ENCODE results near the gene FLT1.

The FLT1 gene

DNA sequence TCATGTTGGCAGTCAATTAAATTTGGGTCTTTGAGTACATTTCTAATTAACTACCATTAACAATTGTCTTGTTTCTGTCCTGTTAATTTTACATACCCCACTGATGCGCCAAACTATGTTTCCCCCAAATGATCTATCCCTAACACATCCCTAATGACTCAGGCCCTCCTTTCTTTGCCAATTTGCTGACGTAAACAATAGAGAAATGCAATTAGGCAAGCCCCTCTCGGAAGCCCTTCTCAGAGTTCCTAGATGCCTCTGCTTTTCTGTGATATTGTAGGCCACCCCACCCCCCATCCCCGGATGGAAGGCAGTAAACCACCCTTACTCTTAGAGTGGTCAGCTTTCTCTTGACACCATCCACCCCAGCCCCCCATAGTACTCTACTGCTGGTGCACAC, 74.2 kb downstream of the FLT1 start:
- no peaks in the 10 kb centered on the region for H3K9me3 ChIP-seq (ENCODE audit: control insufficient read depth, low read length)
- no peak for DNase-seq
- no peak overlapping the region for H3K27ac ChIP-seq (ENCODE audit: insufficient read depth, low read length, poor library complexity, severe bottlenecking)
- no peaks in the 10 kb centered on the region for H3K36me3 ChIP-seq (ENCODE audit: control insufficient read depth, insufficient read depth, low read length)
- H3K4me3 ChIP-seq (ENCODE audit: insufficient read depth, low read depth, low read length, poor library complexity, severe bottlenecking), result no peak overlapping the region
- no peaks in the 10 kb centered on the region for H3K27me3 ChIP-seq (replicated peaks; ENCODE audit: control insufficient read depth, insufficient read depth, low read length, poor library complexity, severe bottlenecking)
- no peaks in the 10 kb centered on the region for H3K4me1 ChIP-seq (ENCODE audit: control insufficient read depth, insufficient read depth, low read length, poor library complexity, severe bottlenecking)

DNA sequence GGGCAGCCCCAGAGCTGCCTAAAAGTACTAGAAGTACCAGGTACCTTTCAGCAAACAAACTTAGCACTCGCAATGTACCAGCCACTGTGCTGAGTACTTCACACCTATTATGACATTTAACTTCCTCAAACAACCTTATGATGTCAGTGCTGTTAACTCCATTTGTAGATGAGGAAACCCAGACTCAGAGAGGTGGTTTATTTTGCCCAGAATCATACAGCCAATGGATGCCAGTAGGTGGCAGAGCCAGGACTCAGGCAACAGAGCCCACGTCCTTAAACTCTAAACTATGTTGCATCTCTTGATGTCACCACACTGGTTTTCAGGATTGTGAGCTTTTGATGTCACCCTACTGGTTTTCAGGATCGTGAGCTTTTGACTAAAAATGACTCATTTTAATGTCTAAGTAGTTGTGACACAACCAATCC, 78.9 kb downstream of the FLT1 start:
- H3K27me3 ChIP-seq (replicated peaks; ENCODE audit: control insufficient read depth, insufficient read depth, low read length, poor library complexity, severe bottlenecking), result no peaks in the 10 kb centered on the region

DNA sequence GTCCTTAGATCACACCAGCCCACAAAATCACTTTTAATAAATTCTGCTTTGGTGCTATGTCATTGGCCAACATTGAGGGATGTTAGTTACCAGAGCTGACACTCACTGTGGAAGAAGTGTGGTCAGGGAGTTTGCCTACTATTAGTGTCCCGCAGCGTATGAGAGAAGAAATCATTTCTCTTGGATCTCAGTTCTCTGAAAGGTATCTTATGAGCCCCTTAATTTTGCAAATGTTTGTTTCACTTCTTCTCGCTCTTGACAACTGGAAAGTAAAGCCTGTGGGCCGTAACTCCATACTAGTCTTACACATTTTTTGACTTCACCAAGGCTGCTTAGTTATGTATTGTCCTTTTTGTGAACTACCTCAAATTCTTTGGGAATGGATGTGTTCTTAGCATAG, 80.9 kb downstream of the FLT1 start:
- H3K27ac ChIP-seq (ENCODE audit: insufficient read depth, low read length, poor library complexity, severe bottlenecking), result no peak overlapping the region
- no peak for DNase-seq
- no peak overlapping the region for H3K4me3 ChIP-seq (ENCODE audit: insufficient read depth, low read depth, low read length, poor library complexity, severe bottlenecking)
- no peaks in the 10 kb centered on the region for H3K27me3 ChIP-seq (replicated peaks; ENCODE audit: control insufficient read depth, insufficient read depth, low read length, poor library complexity, severe bottlenecking)
- H3K9me3 ChIP-seq (ENCODE audit: control insufficient read depth, low read length), result no peaks in the 10 kb centered on the region
- H3K36me3 ChIP-seq (ENCODE audit: control insufficient read depth, insufficient read depth, low read length), result no peaks in the 10 kb centered on the region
- H3K4me1 ChIP-seq (ENCODE audit: control insufficient read depth, insufficient read depth, low read length, poor library complexity, severe bottlenecking), result no peaks in the 10 kb centered on the region

More for the DNA sequence above, 78.9 kb downstream of the FLT1 start:
- H3K4me3 ChIP-seq (ENCODE audit: insufficient read depth, low read depth, low read length, poor library complexity, severe bottlenecking), result no peak overlapping the region
- no peak for DNase-seq
- no peak overlapping the region for H3K27ac ChIP-seq (ENCODE audit: insufficient read depth, low read length, poor library complexity, severe bottlenecking)
- no peaks in the 10 kb centered on the region for H3K4me1 ChIP-seq (ENCODE audit: control insufficient read depth, insufficient read depth, low read length, poor library complexity, severe bottlenecking)
- no peaks in the 10 kb centered on the region for H3K36me3 ChIP-seq (ENCODE audit: control insufficient read depth, insufficient read depth, low read length)
- no peaks in the 10 kb centered on the region for H3K9me3 ChIP-seq (ENCODE audit: control insufficient read depth, low read length)

DNA sequence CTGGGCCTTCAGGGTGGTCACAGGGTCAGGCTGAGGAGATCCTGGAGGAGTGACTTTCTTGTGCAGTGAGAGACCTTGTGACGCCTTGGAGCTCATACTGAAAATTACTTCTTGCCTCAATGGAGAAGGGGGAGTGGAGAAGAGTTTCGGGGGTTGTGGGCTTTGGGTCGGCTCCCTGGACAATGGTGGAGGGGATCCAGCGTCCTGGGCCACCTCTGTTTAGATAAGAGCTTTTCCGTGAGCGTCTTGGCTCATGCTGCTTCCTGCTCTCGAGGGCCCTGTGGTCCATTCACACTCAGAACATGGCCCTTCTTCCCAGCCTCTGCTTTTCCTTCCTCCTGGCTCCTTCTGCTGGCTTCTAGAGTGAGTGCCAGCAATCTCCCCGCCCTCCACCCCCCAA, 81.9 kb downstream of the FLT1 start:
- H3K27ac ChIP-seq (ENCODE audit: insufficient read depth, low read length, poor library complexity, severe bottlenecking), result no peak overlapping the region
- no peaks in the 10 kb centered on the region for H3K36me3 ChIP-seq (ENCODE audit: control insufficient read depth, insufficient read depth, low read length)
- H3K4me3 ChIP-seq (ENCODE audit: insufficient read depth, low read depth, low read length, poor library complexity, severe bottlenecking), result no peak overlapping the region
- DNase-seq, result no peak
- no peaks in the 10 kb centered on the region for H3K9me3 ChIP-seq (ENCODE audit: control insufficient read depth, low read length)
- no peaks in the 10 kb centered on the region for H3K27me3 ChIP-seq (replicated peaks; ENCODE audit: control insufficient read depth, insufficient read depth, low read length, poor library complexity, severe bottlenecking)
- H3K4me1 ChIP-seq (ENCODE audit: control insufficient read depth, insufficient read depth, low read length, poor library complexity, severe bottlenecking), result no peaks in the 10 kb centered on the region

DNA sequence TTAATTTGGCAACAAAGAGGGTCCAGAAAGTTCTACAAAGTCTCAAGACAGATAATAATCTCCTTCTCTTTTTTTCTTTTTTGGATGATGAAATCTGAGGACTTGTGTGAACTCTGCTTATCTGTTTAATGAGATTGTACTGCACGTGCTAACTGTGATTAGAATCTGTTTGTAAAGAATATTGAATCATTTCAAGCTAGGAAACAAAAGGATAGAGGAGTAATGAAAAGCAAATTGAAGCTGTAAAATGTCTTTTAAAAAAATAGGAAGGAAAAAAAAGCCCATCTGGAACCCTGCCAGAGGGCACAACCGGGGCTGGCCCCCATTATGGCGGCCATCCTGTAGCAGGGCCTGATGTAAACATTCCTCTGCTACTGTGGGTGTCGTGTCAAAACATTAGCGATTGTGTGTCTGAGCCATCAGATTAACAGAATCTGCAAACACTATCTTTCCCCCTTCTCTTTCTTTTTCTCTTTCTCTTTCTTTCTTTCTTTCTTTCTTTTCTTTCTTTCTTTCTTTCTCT, 83.0 kb downstream of the FLT1 start:
- Histone ChIP-seq H3K36me3 (ENCODE audit: control insufficient read depth, insufficient read depth, low read length) (no peaks in the 10 kb centered on the region), H3K4me1 (ENCODE audit: control insufficient read depth, insufficient read depth, low read length, poor library complexity, severe bottlenecking) (no peaks in the 10 kb centered on the region), H3K4me3 (ENCODE audit: insufficient read depth, low read depth, low read length, poor library complexity, severe bottlenecking) (no peak overlapping the region), H3K9me3 (ENCODE audit: control insufficient read depth, low read length) (no peaks in the 10 kb centered on the region), H3K27ac (ENCODE audit: insufficient read depth, low read length, poor library complexity, severe bottlenecking) (no peak overlapping the region), H3K27me3 (replicated peaks; ENCODE audit: control insufficient read depth, insufficient read depth, low read length, poor library complexity, severe bottlenecking) (no peaks in the 10 kb centered on the region)
- DNase-seq, result no peak

- no peak for DNase-seq
- Histone ChIP-seq H3K27me3 (replicated peaks; ENCODE audit: control insufficient read depth, insufficient read depth, low read length, poor library complexity, severe bottlenecking) (no peaks in the 10 kb centered on the region), H3K9me3 (ENCODE audit: control insufficient read depth, low read length) (no peaks in the 10 kb centered on the region), H3K36me3 (ENCODE audit: control insufficient read depth, insufficient read depth, low read length) (no peaks in the 10 kb centered on the region), H3K27ac (ENCODE audit: insufficient read depth, low read length, poor library complexity, severe bottlenecking) (no peak overlapping the region), H3K4me3 (ENCODE audit: insufficient read depth, low read depth, low read length, poor library complexity, severe bottlenecking) (no peak overlapping the region), H3K4me1 (ENCODE audit: control insufficient read depth, insufficient read depth, low read length, poor library complexity, severe bottlenecking) (no peaks in the 10 kb centered on the region)
These were observed 84.8 kb downstream of the FLT1 start for GRCh38 chr13:28410096-28410495.

GRCh38 chr13:28409648-28410047, 85.3 kb downstream of the FLT1 start:
- Histone ChIP-seq H3K4me1 (ENCODE audit: control insufficient read depth, insufficient read depth, low read length, poor library complexity, severe bottlenecking) (no peaks in the 10 kb centered on the region), H3K9me3 (ENCODE audit: control insufficient read depth, low read length) (no peaks in the 10 kb centered on the region), H3K36me3 (ENCODE audit: control insufficient read depth, insufficient read depth, low read length) (no peaks in the 10 kb centered on the region), H3K27me3 (replicated peaks; ENCODE audit: control insufficient read depth, insufficient read depth, low read length, poor library complexity, severe bottlenecking) (no peaks in the 10 kb centered on the region), H3K27ac (ENCODE audit: insufficient read depth, low read length, poor library complexity, severe bottlenecking) (no peak overlapping the region), H3K4me3 (ENCODE audit: insufficient read depth, low read depth, low read length, poor library complexity, severe bottlenecking) (no peak overlapping the region)
- no peak for DNase-seq

- no peak overlapping the region for H3K4me3 ChIP-seq (ENCODE audit: insufficient read depth, low read depth, low read length, poor library complexity, severe bottlenecking)
- H3K4me1 ChIP-seq (ENCODE audit: control insufficient read depth, insufficient read depth, low read length, poor library complexity, severe bottlenecking), result no peaks in the 10 kb centered on the region
- no peaks in the 10 kb centered on the region for H3K36me3 ChIP-seq (ENCODE audit: control insufficient read depth, insufficient read depth, low read length)
- H3K9me3 ChIP-seq (ENCODE audit: control insufficient read depth, low read length), result no peaks in the 10 kb centered on the region
- DNase-seq, result no peak
- no peak overlapping the region for H3K27ac ChIP-seq (ENCODE audit: insufficient read depth, low read length, poor library complexity, severe bottlenecking)
- no peaks in the 10 kb centered on the region for H3K27me3 ChIP-seq (replicated peaks; ENCODE audit: control insufficient read depth, insufficient read depth, low read length, poor library complexity, severe bottlenecking)
These were observed 86.1 kb downstream of the FLT1 start for GRCh38 chr13:28408863-28409262.

DNA sequence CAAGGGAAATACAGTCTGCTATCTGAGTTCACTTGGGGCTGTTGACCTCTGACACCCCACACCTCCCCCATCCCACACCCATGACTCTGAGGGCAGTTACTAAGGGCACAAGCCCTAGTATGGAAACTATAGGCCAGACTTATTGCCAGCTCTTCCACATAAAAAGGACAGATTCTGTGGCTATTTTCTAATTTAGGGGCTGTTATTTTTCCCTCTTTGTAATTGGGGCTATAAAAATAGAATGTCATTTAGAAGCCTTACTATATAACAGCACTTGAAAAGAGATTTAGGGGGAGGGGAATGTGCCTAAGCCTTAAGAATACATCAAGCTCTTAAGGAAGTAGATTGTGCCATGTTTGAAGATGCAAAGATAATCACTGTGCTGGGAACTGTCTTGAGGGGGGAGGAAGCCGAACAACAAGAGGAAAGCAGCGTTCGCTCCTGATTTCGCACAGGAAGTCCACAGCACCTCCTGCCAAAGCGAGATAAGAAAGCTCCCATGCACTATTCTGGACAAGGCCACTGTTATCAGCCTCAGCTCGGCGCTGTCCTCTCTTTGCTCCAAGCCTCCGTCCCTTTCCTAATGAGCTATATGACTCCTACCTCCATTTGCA, 86.6 kb downstream of the FLT1 start:
- Histone ChIP-seq H3K4me3 (ENCODE audit: insufficient read depth, low read depth, low read length, poor library complexity, severe bottlenecking) (no peak overlapping the region), H3K9me3 (ENCODE audit: control insufficient read depth, low read length) (no peaks in the 10 kb centered on the region), H3K36me3 (ENCODE audit: control insufficient read depth, insufficient read depth, low read length) (no peaks in the 10 kb centered on the region), H3K27ac (ENCODE audit: insufficient read depth, low read length, poor library complexity, severe bottlenecking) (no peak overlapping the region), H3K4me1 (ENCODE audit: control insufficient read depth, insufficient read depth, low read length, poor library complexity, severe bottlenecking) (no peaks in the 10 kb centered on the region), H3K27me3 (replicated peaks; ENCODE audit: control insufficient read depth, insufficient read depth, low read length, poor library complexity, severe bottlenecking) (no peaks in the 10 kb centered on the region)
- no peak for DNase-seq

DNA sequence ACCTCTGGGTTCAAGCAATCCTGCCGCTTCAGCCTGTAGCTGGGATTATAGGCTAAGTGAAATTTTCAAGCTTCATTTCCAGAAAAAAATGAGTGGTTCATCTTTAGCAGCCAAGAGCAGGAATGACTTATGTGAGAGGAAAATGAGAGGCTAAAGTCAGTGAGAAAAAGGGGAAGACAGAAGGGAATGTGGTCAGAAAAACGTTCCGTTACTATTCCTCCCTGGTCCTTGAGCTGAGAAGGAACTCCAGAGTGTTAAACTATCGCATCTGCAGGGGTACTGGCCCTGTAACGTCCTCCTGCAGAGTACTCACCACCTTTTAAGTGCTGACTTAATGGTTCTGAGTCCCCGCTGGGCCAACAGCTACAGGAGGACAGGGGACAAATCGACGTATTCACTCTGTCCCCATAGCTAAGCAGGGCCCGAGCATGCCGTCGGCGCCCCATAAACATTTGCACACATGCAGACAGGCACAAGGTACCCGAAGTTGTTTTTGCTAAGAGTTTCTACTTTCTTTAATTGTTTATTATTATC, 88.1 kb downstream of the FLT1 start:
- Histone ChIP-seq H3K4me3 (ENCODE audit: insufficient read depth, low read depth, low read length, poor library complexity, severe bottlenecking) (no peak overlapping the region), H3K9me3 (ENCODE audit: control insufficient read depth, low read length) (no peaks in the 10 kb centered on the region), H3K4me1 (ENCODE audit: control insufficient read depth, insufficient read depth, low read length, poor library complexity, severe bottlenecking) (no peaks in the 10 kb centered on the region), H3K27ac (ENCODE audit: insufficient read depth, low read length, poor library complexity, severe bottlenecking) (no peak overlapping the region), H3K36me3 (ENCODE audit: control insufficient read depth, insufficient read depth, low read length) (no peaks in the 10 kb centered on the region), H3K27me3 (replicated peaks; ENCODE audit: control insufficient read depth, insufficient read depth, low read length, poor library complexity, severe bottlenecking) (no peaks in the 10 kb centered on the region)
- DNase-seq, result no peak

All from effector memory CD4-positive, alpha-beta T cell (primary cell).